CD8-positive, alpha-beta memory T cell (primary cell): ENCODE measurements around the gene INPP5A. TPM values are rescaled to one million over a fixed set of nuclear protein-coding genes. Genes with fewer than 3 reads are reported as not detected.

Experiments
- CTCF ChIA-PET: fragments of 350-600 bp; sonication (Branson Sonifier 250); formaldehyde crosslinking; loops from one replicate; lab custom pipeline; 2021; ENCODE audit warnings: antibody characterized with exemption; lab: Charles Lee
- POLR2A ChIA-PET: fragments of 350-600 bp; sonication (Branson Sonifier 250); formaldehyde crosslinking; loops from one replicate; lab custom pipeline; 2021; ENCODE audit warnings: antibody characterized with exemption; lab: Charles Lee
- DNase-seq, 5 donors: peaks; one replicate each; pipeline versions ENCODE4 v3.0.0 to v3.0.0-alpha.2; 2020 to 2022; ENCODE audit warnings: mixed read lengths in 1 of 5
- H3K27ac ChIP-seq: one replicate; pipeline ENCODE4 v1.7.0; 2013; ENCODE audit warnings: low read depth, mild to moderate bottlenecking, low read length, moderate library complexity
- H3K27me3 ChIP-seq: 2 replicates; pipeline ENCODE4 v1.7.0; 2013; ENCODE audit warnings: low read length, mild to moderate bottlenecking; ENCODE audit not compliant: insufficient read depth, poor library complexity, severe bottlenecking
- H3K36me3 ChIP-seq: 2 replicates; pipeline ENCODE4 v1.7.0; 2013; ENCODE audit warnings: mild to moderate bottlenecking, low read length, moderate library complexity; ENCODE audit not compliant: insufficient read depth
- H3K4me1 ChIP-seq: 2 replicates; pipeline ENCODE4 v1.7.0; 2013; ENCODE audit warnings: mild to moderate bottlenecking, low read length, moderate library complexity; ENCODE audit not compliant: insufficient read depth
- H3K4me3 ChIP-seq: 2 replicates; pipeline ENCODE4 v1.7.0; 2013; ENCODE audit warnings: mild to moderate bottlenecking, low read length
- H3K9me3 ChIP-seq: 2 replicates; pipeline ENCODE4 v1.7.0; 2013; ENCODE audit warnings: mild to moderate bottlenecking, low read length
- H3K27ac Mint-ChIP-seq, 8 donors: one replicate each; pipeline ENCODE4 v1.8.0; 2020 to 2021; ENCODE audit warnings: mixed read lengths in 8 of 8, mild to moderate bottlenecking in 6 of 8, inconsistent platforms in 3 of 8, moderate library complexity in 3 of 8
- H3K27me3 Mint-ChIP-seq, 2 donors: one replicate each; pipeline ENCODE4 v1.8.0; 2020 to 2021; ENCODE audit warnings: mixed read lengths in 2 of 2, mild to moderate bottlenecking in 1 of 2, moderate library complexity in 1 of 2
- H3K36me3 Mint-ChIP-seq, 3 donors: one replicate each; pipeline ENCODE4 v1.8.0; 2020 to 2021; ENCODE audit warnings: mixed read lengths in 3 of 3, inconsistent platforms in 1 of 3, mild to moderate bottlenecking in 1 of 3
- H3K4me1 Mint-ChIP-seq, 3 donors: one replicate each; pipeline ENCODE4 v1.8.0; 2020 to 2021; ENCODE audit warnings: mixed read lengths in 3 of 3, inconsistent platforms in 1 of 3, mild to moderate bottlenecking in 1 of 3
- H3K4me3 Mint-ChIP-seq, 7 donors: one replicate each; pipeline ENCODE4 v1.8.0; 2020 to 2021; ENCODE audit warnings: mixed read lengths in 7 of 7, mild to moderate bottlenecking in 6 of 7, moderate library complexity in 4 of 7, inconsistent platforms in 2 of 7
- H3K9me3 Mint-ChIP-seq, 5 donors: one replicate each; pipeline ENCODE4 v1.8.0; 2020 to 2022; ENCODE audit warnings: mixed read lengths in 5 of 5, mild to moderate bottlenecking in 3 of 5, moderate library complexity in 2 of 5, inconsistent platforms in 1 of 5
- polyA plus RNA-seq: library from polyadenylated mRNA; unstranded; fragments of 300-500 nt; fragmentation: Illumina TruSeq; gene quantifications from one replicate; pipeline ENCODE4 v1.2.3, GENCODE V29; 2021
- total RNA-seq, 2 experiments: library from RNA; stranded (reverse); gene quantifications; one replicate each; pipeline ENCODE4 v1.2.3, GENCODE V29; 2021

The INPP5A gene
- total and polyA plus RNA-seq, 3 experiments from 2014 or later: 1.1 to 6.1 (median 4.8) TPM

DNA sequence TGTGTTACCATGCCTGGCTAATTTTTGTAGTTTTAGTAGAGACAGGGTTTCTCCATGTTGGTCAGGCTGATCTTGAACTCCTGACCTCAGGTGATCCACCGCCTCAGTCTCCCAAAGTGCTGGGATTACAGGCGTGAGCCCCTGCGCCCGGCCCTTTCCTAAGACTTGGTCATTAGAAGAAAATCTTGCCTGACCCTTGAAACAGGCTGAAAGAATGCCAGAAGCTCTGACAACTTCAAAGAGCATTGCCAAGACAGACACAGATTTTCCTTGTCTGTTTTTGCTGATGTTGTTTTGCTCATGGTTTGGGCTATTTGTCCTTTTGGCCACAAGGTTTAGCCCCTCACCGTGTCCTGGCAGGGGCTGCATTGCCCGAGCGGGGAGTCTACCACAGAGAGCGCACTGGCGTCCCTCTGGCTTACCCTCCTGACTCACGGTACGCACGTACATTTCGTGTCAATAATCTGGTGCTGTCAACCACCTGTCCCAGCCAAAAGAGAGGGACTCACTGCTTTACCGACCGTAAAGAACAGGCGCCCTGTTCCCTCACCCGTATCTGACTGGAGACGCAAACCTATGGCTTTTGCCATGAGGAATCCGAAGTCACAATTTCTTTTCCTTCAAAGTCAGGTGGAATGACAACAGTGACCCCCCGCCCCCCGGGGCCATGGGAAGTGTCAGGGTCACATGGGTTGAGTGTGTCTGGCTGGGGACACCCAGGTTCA lies 10.1 kb upstream of the INPP5A start:
- Histone ChIP-seq H3K9me3 (no peaks in the 10 kb centered on the region), H3K27me3 (peaks cover 3% of the 10 kb centered on the region), H3K4me3 (no peak overlapping the region), H3K36me3 (no peaks in the 10 kb centered on the region), H3K27ac (no peak overlapping the region), H3K4me1 (no peaks in the 10 kb centered on the region)
- Mint-ChIP-seq H3K4me1 (no peaks in the 10 kb centered on the region), H3K9me3 (peaks cover 10 to 23% (median 21%) of the 10 kb centered on the region in 5 donors), H3K27ac (no peak overlapping the region), H3K36me3 (peaks cover 0 to 11% (median 0%) of the 10 kb centered on the region in 3 donors), H3K4me3 (no peak overlapping the region), H3K27me3 (peaks cover 17 to 35% of the 10 kb centered on the region in 2 donors)
- DNase-seq: no peak
- ChIA-PET POLR2A (no interaction called here), CTCF (interaction anchor here (1.0 kb wide), 1 partner anchor 68 kb away, joined by 5 read pairs; no protein-coding TSS in a partner anchor)

DNA sequence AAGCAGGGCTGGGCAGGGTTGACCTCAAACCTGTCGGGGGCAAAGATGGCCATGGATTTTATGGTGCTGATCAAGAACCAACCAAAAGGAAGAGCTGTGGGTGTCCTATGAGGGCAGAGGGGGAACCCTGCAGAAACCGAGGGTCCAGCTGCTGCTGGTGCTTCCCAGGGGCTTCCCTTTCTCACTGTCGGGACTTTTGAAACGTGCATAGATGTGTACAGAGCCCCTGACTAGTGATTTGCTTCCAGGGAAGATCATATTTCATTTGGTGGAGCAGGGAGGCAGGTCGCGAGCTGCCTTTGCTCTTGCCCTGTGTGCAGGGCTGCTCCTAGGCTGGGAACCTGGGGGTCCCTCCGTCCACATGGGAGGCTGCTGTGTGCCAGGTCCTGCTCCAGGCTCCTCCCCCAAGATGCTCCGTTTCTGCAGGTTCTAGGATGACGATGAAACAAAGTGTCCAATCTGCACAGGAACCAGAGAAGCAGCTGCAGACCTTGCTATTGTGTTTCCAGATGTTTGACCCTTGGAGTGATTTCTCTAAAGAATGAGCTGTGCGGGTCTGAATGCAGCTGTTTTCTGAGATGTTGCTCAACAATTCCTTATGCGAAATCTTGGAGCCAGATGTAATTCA lies 9.4 kb upstream of the INPP5A start:
- ChIA-PET CTCF (no interaction called here), POLR2A (no interaction called here)
- Mint-ChIP-seq H3K4me1 (no peaks in the 10 kb centered on the region), H3K27me3 (peaks cover 20 to 38% of the 10 kb centered on the region in 2 donors), H3K4me3 (no peak overlapping the region), H3K9me3 (peaks cover 10 to 24% (median 22%) of the 10 kb centered on the region in 5 donors), H3K27ac (no peak overlapping the region), H3K36me3 (peaks cover 0 to 12% (median 0%) of the 10 kb centered on the region in 3 donors)
- Histone ChIP-seq H3K4me1 (no peaks in the 10 kb centered on the region), H3K9me3 (no peaks in the 10 kb centered on the region), H3K27me3 (peaks cover 3% of the 10 kb centered on the region), H3K4me3 (no peak overlapping the region), H3K36me3 (no peaks in the 10 kb centered on the region), H3K27ac (no peak overlapping the region)
- DNase-seq: no peak

DNA sequence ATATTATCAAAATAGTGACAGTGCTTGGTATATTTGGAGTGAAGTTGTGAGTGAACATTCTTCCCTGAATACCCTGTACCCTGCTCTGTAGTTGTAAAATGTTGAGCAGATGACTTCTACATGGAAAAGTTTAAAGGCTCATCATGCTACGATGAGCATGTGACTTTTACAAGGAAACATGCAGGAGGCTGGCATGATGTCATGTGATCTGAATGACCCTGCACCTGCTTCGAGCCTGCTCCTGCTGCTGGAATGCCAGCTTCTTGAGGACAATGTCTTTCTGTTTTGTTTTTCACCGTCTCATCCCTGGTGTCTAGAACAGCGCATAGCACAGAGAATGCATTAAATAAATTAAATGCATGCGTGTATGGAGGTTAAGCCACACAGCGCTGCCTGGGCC lies 5.4 kb upstream of the INPP5A start:
- no peak overlapping the region for H3K4me3 Mint-ChIP-seq
- no peaks in the 10 kb centered on the region for H3K9me3 ChIP-seq
- no peak for DNase-seq
- H3K9me3 Mint-ChIP-seq: peaks cover 10 to 24% (median 22%) of the 10 kb centered on the region in 5 donors
- no peak overlapping the region for H3K4me3 ChIP-seq
- ChIA-PET POLR2A (no interaction called here), CTCF (no interaction called here)
- H3K4me1 ChIP-seq: peaks cover 5% of the 10 kb centered on the region
- peaks cover 0 to 12% (median 0%) of the 10 kb centered on the region in 3 donors for H3K36me3 Mint-ChIP-seq
- H3K27me3 ChIP-seq: no peaks in the 10 kb centered on the region
- peaks cover 11 to 17% of the 10 kb centered on the region in 2 donors for H3K27me3 Mint-ChIP-seq
- no peak overlapping the region for H3K27ac Mint-ChIP-seq
- H3K4me1 Mint-ChIP-seq: peaks cover 7 to 16% (median 10%) of the 10 kb centered on the region in 3 donors
- no peak overlapping the region for H3K27ac ChIP-seq
- no peaks in the 10 kb centered on the region for H3K36me3 ChIP-seq

DNA sequence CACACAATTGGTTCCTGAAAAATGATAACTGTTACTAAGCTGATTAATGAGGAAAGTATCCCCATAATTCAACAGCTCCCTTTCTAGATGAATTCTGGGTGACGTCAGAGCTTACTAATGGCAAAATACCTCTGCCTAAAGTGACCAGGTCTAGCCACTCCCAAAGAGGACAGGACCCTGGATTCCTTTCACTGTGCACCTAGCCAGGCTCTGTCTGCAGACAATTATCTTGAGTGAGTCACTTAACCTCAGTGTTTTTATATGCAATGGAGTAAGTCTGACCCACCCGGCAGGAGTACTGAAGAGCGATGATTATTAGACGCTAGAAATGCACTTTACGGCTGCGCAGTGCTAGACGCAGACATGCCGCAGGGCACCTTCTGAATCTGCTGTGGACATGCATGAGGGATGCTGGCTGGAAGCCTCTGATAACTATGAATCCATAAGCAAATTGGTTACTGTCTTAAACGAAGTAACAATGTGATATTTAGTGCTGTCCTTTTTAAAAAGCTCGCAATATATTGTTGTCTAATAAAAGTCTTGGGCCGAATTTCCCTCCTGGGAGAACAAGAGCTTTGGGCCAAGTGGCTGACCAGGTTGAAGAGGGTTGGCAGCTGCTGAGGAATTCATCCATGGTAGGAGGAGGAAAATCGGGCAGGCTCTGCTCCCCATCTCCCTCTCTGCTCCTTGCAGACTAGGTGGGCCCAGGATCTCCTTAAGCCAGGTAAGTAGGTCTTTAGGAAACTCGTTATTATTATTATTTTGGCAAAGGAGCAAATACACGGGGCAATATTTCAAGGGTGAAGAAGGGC lies 4.6 kb upstream of the INPP5A start:
- Histone ChIP-seq H3K4me3 (no peak overlapping the region), H3K27ac (no peak overlapping the region), H3K9me3 (no peaks in the 10 kb centered on the region), H3K36me3 (no peaks in the 10 kb centered on the region), H3K27me3 (no peaks in the 10 kb centered on the region), H3K4me1 (peaks cover 5% of the 10 kb centered on the region)
- DNase-seq: no peak
- ChIA-PET CTCF (no interaction called here), POLR2A (no interaction called here)
- peaks cover 10 to 24% (median 22%) of the 10 kb centered on the region in 5 donors for H3K9me3 Mint-ChIP-seq
- H3K27me3 Mint-ChIP-seq: peaks cover 9 to 14% of the 10 kb centered on the region in 2 donors
- H3K4me1 Mint-ChIP-seq: peaks cover 7 to 16% (median 10%) of the 10 kb centered on the region in 3 donors
- peaks cover 0 to 12% (median 0%) of the 10 kb centered on the region in 3 donors for H3K36me3 Mint-ChIP-seq
- no peak overlapping the region for H3K27ac Mint-ChIP-seq
- H3K4me3 Mint-ChIP-seq: peak overlapping the region in 1 of 7 donors; percentile 36

DNA sequence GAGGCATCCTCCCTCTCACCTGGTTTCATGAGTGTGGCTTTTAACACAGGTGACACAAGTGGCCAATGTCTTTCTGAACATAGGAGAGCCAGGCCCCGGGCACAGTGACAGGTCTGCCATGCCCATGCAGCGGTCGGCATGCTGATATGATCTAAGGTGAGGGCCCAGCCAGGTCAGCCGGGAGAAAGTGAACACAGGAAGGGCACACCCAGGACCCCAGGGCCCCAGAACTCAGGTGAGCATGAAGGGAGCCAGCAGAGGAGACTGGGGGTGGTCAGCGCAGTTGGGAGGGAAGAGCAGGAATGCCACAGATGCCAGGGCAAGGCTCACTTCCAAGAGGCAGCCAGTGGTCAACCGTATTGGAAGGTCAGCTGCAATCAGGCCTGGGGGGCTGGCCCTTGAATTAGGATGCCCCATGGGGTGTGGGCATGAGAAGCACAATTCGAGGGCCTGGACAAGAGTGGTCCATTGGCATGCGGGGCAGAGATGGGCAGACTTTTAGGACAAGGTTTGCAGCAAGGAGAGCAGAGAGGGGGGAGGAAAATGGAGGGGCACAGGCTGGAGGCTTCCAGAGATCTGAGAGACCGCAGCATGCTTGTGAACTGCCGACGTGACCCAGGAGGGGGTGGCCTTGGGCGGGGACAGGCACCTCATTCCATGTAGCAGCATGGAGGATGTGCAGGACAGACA lies 3.9 kb upstream of the INPP5A start:
- Histone ChIP-seq H3K36me3 (no peaks in the 10 kb centered on the region), H3K4me1 (peaks cover 12% of the 10 kb centered on the region), H3K9me3 (no peaks in the 10 kb centered on the region), H3K27me3 (no peaks in the 10 kb centered on the region), H3K27ac (no peak overlapping the region), H3K4me3 (no peak overlapping the region)
- Mint-ChIP-seq H3K4me3 (peak overlapping the region in 2 of 7 donors; percentile 27 to 98), H3K36me3 (peaks cover 0 to 12% (median 0%) of the 10 kb centered on the region in 3 donors), H3K4me1 (peaks cover 13 to 22% (median 16%) of the 10 kb centered on the region in 3 donors), H3K27me3 (peaks cover 8 to 13% of the 10 kb centered on the region in 2 donors), H3K27ac (peak overlapping the region in 1 of 8 donors; percentile 11), H3K9me3 (peaks cover 10 to 22% (median 19%) of the 10 kb centered on the region in 5 donors)
- no peak for DNase-seq
- ChIA-PET POLR2A (no interaction called here), CTCF (no interaction called here)

DNA sequence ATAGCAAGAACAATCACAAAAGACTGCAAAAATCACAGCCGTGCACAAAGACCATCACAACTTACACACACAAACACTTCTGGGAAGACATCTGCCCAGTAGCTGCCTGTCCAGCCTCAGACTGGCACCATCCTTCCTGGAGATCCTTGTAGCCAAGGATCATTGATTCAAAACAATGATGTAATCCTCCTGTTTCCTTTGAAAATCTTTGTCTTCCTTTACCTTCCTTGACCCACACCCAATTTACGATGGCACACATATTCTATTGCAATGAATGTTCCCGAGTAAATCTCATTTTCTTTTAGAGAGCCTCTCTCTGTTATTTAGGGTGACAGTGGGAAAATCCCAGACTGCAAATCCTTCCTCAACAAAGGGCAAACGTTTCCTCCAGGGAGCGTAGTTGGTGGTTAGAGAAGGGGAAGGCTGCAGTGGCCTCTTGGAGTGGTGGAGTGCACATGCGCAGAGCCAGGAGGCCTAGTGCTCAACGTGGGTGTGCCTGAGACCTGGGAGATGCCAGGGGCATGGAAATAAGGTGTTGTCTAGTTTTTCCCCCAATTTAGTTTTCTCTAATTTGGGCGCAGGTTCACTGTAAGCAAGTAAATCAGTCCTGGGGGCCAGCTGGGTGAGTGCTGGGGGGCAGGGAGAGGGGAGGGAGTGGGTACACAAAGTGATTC lies 3.1 kb upstream of the INPP5A start:
- Histone ChIP-seq H3K27ac (no peak overlapping the region), H3K27me3 (no peaks in the 10 kb centered on the region), H3K4me3 (no peak overlapping the region), H3K36me3 (no peaks in the 10 kb centered on the region), H3K9me3 (no peaks in the 10 kb centered on the region), H3K4me1 (peaks cover 20% of the 10 kb centered on the region)
- Mint-ChIP-seq H3K27me3 (peaks cover 8 to 11% of the 10 kb centered on the region in 2 donors), H3K36me3 (peaks cover 0 to 12% (median 0%) of the 10 kb centered on the region in 3 donors), H3K27ac (peak overlapping the region in 2 of 8 donors; percentile 11 to 89), H3K4me1 (peaks cover 19 to 31% (median 24%) of the 10 kb centered on the region in 3 donors), H3K9me3 (peaks cover 10 to 21% (median 19%) of the 10 kb centered on the region in 5 donors), H3K4me3 (peak overlapping the region in 3 of 7 donors; percentile 56 to 98 (median 84))
- POLR2A ChIA-PET: no interaction called here
- DNase-seq: no peak
- CTCF ChIA-PET: no interaction called here

DNA sequence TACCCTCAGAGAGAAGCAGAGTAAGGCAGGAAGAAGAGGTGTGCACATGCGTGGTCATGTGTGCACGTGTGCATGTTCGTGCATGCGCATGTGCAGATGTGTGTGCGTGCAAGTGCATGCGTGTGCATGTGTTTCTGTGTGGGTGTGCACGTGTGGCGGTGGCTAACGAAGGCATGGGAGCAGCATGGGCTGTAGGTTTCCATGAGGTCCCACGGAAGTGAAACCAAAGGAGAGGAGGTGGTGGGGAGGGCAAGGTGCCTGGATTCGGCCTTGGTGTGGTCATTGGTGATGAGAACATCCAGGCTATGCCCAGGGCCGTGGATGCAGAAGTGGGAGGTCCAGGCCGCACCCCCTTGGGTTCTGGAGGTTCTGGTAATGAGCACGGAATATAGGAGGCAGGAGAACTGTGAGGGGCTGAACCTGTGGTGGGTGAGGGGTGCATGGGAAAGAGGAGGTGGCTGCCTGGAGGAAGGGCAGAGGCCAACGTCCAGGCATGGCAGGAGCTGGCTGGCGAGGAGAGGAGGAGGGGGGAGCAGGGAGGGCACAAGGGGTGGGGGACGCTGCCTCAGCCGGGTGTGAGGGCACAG lies 2.4 kb upstream of the INPP5A start:
- peaks cover 0 to 12% (median 0%) of the 10 kb centered on the region in 3 donors for H3K36me3 Mint-ChIP-seq
- H3K4me3 ChIP-seq: no peak overlapping the region
- H3K4me1 Mint-ChIP-seq: peaks cover 25 to 37% (median 30%) of the 10 kb centered on the region in 3 donors
- H3K9me3 ChIP-seq: no peaks in the 10 kb centered on the region
- CTCF ChIA-PET: no interaction called here
- H3K27ac ChIP-seq: no peak overlapping the region
- H3K9me3 Mint-ChIP-seq: peaks cover 8 to 17% (median 16%) of the 10 kb centered on the region in 5 donors
- H3K4me3 Mint-ChIP-seq: peak overlapping the region in 3 of 7 donors; percentile 56 to 98 (median 84)
- no peaks in the 10 kb centered on the region for H3K27me3 ChIP-seq
- peaks cover 27% of the 10 kb centered on the region for H3K4me1 ChIP-seq
- DNase-seq: peak in 1 of 5 donors; percentile 43
- no peaks in the 10 kb centered on the region for H3K36me3 ChIP-seq
- POLR2A ChIA-PET: no interaction called here
- H3K27me3 Mint-ChIP-seq: peaks cover 6 to 7% of the 10 kb centered on the region in 2 donors
- H3K27ac Mint-ChIP-seq: peak overlapping the region in 2 of 8 donors; percentile 54 to 89
